ENCODE measurements around the gene FLYWCH1.
"Not testable (repeated sequence)": the region's sequence is repeated elsewhere in the genome, so short reads cannot be mapped to it uniquely, and the experiment has no call there.

FLYWCH1 gene

GRCh38 chr16:2926650-2926999, 14.9 kb downstream of the FLYWCH1 start:
- DNase-seq (ENCODE audit: low read depth, low spot score): no peak

- DNase-seq (ENCODE audit: low read depth, low spot score): peak; percentile 78
Measured at GRCh38 chr16:2927010-2927646, 15.4 kb downstream of the FLYWCH1 start.

- not testable (repeated sequence) for DNase-seq (ENCODE audit: low read depth, low spot score)
Measured at GRCh38 chr16:2928151-2928550, 16.4 kb downstream of the FLYWCH1 start.

- DNase-seq (ENCODE audit: low read depth, low spot score): no peak
Measured at GRCh38 chr16:2928796-2929195, 17.1 kb downstream of the FLYWCH1 start.

- DNase-seq (ENCODE audit: low read depth, low spot score): no peak
Measured at GRCh38 chr16:2929693-2930092, 18.0 kb downstream of the FLYWCH1 start.

GRCh38 chr16:2930236-2930635, 18.5 kb downstream of the FLYWCH1 start:
- DNase-seq (ENCODE audit: low read depth, low spot score): no peak

GRCh38 chr16:2931231-2931914, 19.6 kb downstream of the FLYWCH1 start:
- DNase-seq (ENCODE audit: low read depth, low spot score): not testable (repeated sequence)

GRCh38 chr16:2933136-2933535, 21.4 kb downstream of the FLYWCH1 start:
- no peak for DNase-seq (ENCODE audit: low read depth, low spot score)

GRCh38 chr16:2933701-2934100, 22.0 kb downstream of the FLYWCH1 start:
- no peak for DNase-seq (ENCODE audit: low read depth, low spot score)

GRCh38 chr16:2934450-2934849, 22.7 kb downstream of the FLYWCH1 start:
- no peak for DNase-seq (ENCODE audit: low read depth, low spot score)

- DNase-seq (ENCODE audit: low read depth, low spot score): no peak
Measured at GRCh38 chr16:2936436-2937011, 24.8 kb downstream of the FLYWCH1 start.

GRCh38 chr16:2937170-2937569, 25.4 kb downstream of the FLYWCH1 start:
- DNase-seq (ENCODE audit: low read depth, low spot score): no peak

GRCh38 chr16:2938206-2938605, 26.5 kb downstream of the FLYWCH1 start:
- no peak for DNase-seq (ENCODE audit: low read depth, low spot score)

- no peak for DNase-seq (ENCODE audit: low read depth, low spot score)
Measured at GRCh38 chr16:2939968-2940367, 28.2 kb downstream of the FLYWCH1 start.

- no peak for DNase-seq (ENCODE audit: low read depth, low spot score)
Measured at GRCh38 chr16:2942045-2942444, 30.3 kb downstream of the FLYWCH1 start.

GRCh38 chr16:2943716-2944115, 32.0 kb downstream of the FLYWCH1 start:
- not testable (repeated sequence) for DNase-seq (ENCODE audit: low read depth, low spot score)

GRCh38 chr16:2946649-2947048, 34.9 kb downstream of the FLYWCH1 start:
- DNase-seq (ENCODE audit: low read depth, low spot score): no peak

GRCh38 chr16:2948807-2949704, 37.3 kb downstream of the FLYWCH1 start:
- DNase-seq (ENCODE audit: low read depth, low spot score): no peak

- DNase-seq (ENCODE audit: low read depth, low spot score): no peak
Measured at GRCh38 chr16:2949705-2950352, 38.1 kb downstream of the FLYWCH1 start.

- no peak for DNase-seq (ENCODE audit: low read depth, low spot score)
Measured at GRCh38 chr16:2950353-2950724, 38.6 kb downstream of the FLYWCH1 start.

GRCh38 chr16:2950773-2951172, 39.0 kb downstream of the FLYWCH1 start:
- no peak for DNase-seq (ENCODE audit: low read depth, low spot score)

GRCh38 chr16:2952679-2953078, 40.9 kb downstream of the FLYWCH1 start:
- DNase-seq (ENCODE audit: low read depth, low spot score): no peak
